ENCODE data around the gene TLE7.

GRCh38 chr16:71472931-71473330 lies 31.1 kb upstream of the TLE7 start:
- TF ChIP-seq CTCF (IDR thresholded peaks at IDR 0.05), result no peak
- no peak for TF ChIP-seq POLR2A (IDR thresholded peaks at IDR 0.05)

Data from heart left ventricle (tissue), 13 donors.